AML-193 (cell line): Measurements from ENCODE around the gene MRI1.
"Not testable (repeated sequence)": the region's sequence is repeated elsewhere in the genome, so short reads cannot be mapped to it uniquely, and the experiment has no call there.

Experiments
- DNase-seq, 2 experiments: peaks; one replicate each; lab custom pipeline; 2025; lab: John Stamatoyannopoulos, UW

The MRI1 gene

DNA sequence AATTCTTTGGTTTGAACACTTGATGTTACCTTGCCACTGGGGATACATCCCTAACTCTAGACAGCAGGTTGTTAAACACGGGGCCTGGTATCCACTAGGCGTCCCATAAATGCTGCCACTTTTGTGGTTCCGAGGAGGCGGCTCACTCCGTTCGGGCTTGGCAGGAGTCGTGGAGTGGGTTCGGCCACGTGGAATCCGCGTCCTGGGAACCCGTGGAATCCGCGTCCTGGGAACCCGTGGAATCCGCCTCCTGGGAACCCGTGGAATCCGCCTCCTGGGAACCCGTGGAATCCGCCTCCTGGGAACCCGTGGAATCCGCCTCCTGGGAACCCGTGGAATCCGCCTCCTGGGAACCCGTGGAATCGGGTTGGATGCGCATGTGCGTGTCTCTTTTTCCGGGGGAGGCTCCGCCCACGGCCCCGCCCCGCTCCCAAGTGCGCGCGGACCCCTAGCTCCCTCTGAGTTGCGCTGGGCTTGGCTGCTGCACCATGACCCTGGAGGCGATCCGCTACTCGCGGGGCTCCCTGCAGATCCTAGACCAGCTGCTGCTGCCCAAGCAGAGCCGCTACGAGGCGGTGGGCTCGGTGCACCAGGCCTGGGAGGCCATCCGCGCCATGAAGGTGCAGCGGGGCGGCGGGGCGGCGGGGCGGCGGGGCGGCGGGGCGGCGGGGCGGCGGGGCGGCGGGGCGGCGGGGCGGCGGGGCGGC lies at the start of gene MRI1:
Gene MRI1 (plus strand): TSS at position 422 of the 707 bp plus-strand sequence. CDS start 67 bp downstream, at position 489.
- peak in 1 of 2 experiments; percentile 16 for DNase-seq

- DNase-seq: no peak
Measured at GRCh38 chr19:13717194-13717643, 47.1 kb upstream of the MRI1 start.

- no peak for DNase-seq
Measured at GRCh38 chr19:13718733-13719132, 45.6 kb upstream of the MRI1 start.

DNA sequence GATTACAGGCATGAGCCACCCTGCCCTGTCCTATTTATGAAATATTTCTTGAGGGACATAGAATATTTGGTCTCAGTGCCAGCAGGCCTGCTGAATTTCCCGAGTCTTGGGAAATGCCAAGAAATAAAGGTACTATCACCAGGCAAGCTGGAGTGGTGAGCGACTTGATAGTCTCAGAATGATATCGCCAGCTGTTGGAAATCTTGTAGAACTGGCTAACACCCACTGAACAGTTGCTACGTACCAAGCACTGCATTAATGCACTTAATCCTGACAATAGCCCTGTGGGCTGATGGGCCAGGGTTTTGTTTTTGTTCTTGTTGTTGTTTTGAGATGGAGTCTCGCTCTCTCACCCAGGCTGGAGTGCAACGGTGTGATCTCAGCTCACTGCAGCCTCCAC lies 42.2 kb upstream of the MRI1 start:
- no peak for DNase-seq

DNA sequence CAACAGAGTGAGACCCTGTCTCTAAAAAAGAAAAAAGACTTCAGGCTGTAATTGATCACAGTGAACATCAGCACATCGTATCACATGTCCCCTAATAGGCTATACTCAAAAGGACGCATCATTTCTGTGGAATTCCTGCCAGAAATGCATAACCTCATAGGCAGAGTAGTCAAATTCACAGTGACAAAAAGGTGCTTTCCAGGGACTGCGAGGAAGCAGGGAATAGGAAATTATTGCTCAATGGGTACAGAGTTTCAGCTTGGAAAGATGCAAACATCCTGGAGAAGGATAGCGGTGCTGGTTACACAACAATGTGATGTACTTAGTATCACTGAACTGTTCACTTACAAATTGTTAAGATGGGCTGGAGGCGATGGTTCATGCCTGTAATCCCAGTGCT lies 41.1 kb upstream of the MRI1 start:
- DNase-seq: no peak

- no peak for DNase-seq
Measured at GRCh38 chr19:13726323-13726722, 38.0 kb upstream of the MRI1 start.

DNA sequence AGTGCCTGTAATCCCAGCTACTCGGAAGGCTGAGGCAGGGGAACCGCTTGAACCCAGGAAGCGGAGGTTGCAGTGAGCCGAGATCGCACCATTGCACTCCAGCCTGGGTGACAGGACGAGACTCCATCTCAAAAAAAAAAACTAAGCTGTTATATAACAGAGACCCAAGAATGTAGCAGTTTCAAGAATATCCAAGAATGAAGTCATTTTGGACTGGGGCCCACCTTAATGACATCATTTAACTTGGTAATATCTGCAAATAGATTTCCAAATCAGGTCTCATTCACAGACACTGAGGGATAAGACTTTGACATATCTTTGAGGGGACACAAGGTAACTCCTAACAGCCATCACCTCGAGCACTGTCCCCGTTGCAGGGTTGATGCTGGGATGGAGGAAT lies 36.5 kb upstream of the MRI1 start:
- no peak for DNase-seq

DNA sequence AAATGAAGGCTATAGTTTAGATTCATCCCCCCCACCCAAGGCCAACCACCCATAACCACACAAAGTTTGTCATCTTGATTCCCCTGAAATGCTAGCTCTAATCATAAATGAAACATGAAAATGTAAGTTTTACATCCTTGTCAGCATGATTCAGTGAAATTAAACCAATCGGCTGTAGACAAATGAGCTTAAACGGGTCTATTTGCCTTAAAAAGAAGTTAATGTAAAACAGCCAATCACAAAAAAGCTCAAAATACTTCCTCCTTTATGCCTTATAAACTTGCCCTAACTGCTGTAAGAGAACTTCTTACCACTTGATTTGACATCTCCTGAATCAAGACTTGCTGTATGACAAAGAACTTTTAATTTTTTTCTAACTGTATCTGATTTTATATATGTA lies 34.5 kb upstream of the MRI1 start:
- DNase-seq: peak; percentile 35 to 47

DNA sequence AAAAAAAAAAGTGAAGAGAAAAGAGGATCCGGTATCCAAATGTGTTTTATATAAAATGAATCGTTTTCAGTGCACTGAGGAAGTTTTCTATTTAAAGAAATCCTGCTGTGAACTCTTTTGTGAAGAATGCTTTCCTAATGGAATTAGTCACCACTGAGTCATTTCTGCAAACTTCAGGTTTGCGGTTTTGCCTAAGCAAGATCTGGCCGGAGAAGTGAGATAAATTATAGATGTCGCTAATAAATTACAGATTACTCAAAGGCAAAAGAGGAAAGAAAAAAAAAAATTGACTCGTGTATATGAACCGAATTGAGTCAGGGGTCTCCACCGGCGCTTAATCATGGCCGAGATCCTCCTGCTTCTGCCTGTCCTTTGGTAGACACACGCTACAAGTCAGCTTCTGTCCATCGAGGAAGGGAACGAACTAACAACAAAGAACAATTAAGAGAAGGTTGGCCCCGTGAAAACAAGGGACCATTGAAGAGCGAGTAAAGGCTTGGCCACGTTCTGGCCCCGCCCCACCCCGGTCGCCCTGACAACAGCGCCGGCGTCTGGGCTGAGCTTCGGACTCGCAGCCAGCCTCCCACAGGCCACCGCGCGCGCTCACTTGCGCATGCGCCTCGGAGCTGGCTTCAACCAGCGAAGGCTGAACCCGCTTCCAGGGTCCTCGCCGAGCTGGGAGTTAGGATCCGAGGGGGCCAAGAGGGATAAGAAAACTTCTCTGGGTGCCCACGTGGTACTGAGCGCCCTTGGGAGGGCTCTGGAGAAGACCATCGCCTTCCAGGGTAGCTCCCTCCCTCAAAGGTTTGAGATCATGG lies 33.0 kb upstream of the MRI1 start:
- peak; percentile 79 to 91 for DNase-seq

GRCh38 chr19:13732337-13732736 lies 32.0 kb upstream of the MRI1 start:
- no peak for DNase-seq

GRCh38 chr19:13734751-13735150 lies 29.6 kb upstream of the MRI1 start:
- no peak for DNase-seq

- no peak for DNase-seq
Measured at GRCh38 chr19:13738073-13738472, 26.2 kb upstream of the MRI1 start.

DNA sequence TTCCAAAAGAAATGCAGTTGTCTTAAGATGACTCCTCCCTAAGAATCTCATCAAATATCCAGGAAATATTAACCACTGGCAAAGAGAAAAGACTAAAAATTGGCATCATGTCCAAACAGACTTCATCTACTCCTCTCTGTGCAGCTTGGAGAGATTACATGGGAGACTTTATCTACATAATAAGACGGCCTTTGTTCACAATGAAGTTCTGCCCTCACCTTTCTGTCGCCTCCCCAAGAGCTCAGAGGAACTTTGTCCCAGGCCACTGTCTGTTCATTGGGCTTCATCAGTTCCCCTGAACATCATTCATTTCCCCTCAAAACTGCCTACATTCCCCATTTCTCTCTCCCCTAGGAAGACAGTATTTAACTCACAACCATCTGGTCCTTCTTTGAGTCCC lies 22.4 kb upstream of the MRI1 start:
- DNase-seq: no peak

GRCh38 chr19:13742756-13743155 lies 21.6 kb upstream of the MRI1 start:
- no peak for DNase-seq

- DNase-seq: no peak
Measured at GRCh38 chr19:13744174-13744573, 20.1 kb upstream of the MRI1 start.

- no peak for DNase-seq
Measured at GRCh38 chr19:13747098-13747453, 17.2 kb upstream of the MRI1 start.

- no peak for DNase-seq
Measured at GRCh38 chr19:13748169-13748828, 16.0 kb upstream of the MRI1 start.

DNA sequence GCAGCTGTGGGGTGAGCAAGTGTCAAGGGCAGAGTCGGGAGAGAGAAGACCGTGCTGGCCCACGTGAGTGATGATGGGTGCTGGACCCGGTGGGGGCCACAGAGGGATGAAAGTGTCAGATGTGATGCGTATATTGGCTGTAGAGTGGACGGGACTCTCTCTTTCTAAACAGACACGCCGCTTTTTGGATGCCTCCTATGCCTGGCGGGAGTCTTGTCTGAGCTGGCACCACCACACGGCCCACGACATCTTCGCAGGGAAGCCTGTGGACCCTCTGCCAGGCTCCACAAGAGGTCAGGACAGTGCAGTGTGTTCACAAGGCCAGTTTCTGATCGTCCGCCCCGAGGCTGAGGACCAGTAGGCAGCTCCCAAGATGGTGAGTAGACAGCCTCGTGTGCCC lies 12.9 kb upstream of the MRI1 start:
- no peak for DNase-seq

DNA sequence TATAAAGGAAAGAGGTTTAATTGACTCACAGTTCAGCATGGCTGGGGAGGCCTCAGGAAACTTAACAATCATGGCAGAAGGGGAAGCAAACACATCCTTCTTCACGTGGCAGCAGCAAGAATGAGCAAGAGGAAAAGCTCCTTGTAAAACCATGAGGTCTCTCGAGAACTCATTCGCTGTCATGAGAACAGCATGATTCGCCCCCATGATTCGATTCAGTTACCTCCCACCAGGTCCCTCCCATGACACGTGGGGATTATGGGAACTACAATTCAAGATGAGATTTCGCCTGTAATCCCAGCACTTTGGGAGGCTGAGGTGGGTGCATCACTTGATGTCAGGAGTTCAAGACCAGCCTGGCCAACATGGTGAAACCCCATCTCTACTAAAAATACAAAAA lies 10.7 kb upstream of the MRI1 start:
- DNase-seq: not testable (repeated sequence)

GRCh38 chr19:13756210-13756609 lies 8.1 kb upstream of the MRI1 start:
- DNase-seq: no peak

- DNase-seq: no peak
Measured at GRCh38 chr19:13757805-13758772, 6.2 kb upstream of the MRI1 start.

- no peak for DNase-seq
Measured at GRCh38 chr19:13758795-13759194, 5.5 kb upstream of the MRI1 start.
